Large intestine (tissue), 3 donors: ENCODE results near the gene LRRC9. TPM values are rescaled to one million over a fixed set of nuclear protein-coding genes. Genes with fewer than 3 reads are reported as not detected.

Source experiments
- DNase-seq, 2 donors: peaks; one replicate each; pipeline versions ENCODE4 v3.0.0 to v3.0.0-alpha.2; 2013
- H3K27ac ChIP-seq: one replicate; pipeline ENCODE4 v1.5.1; 2013; ENCODE audit warnings: low read length
- H3K27me3 ChIP-seq: 2 replicates; pipeline ENCODE4 v1.6.1; 2013; ENCODE audit warnings: low read length; ENCODE audit not compliant: control insufficient read depth, insufficient read depth
- H3K36me3 ChIP-seq: 2 replicates; pipeline ENCODE4 v1.6.1; 2013; ENCODE audit warnings: low read length; ENCODE audit not compliant: control insufficient read depth, insufficient read depth
- H3K4me1 ChIP-seq: one replicate; pipeline ENCODE4 v1.6.1; 2013; ENCODE audit warnings: low read length; ENCODE audit not compliant: control insufficient read depth, insufficient read depth
- H3K4me3 ChIP-seq: one replicate; pipeline ENCODE4 v1.5.1; 2013; ENCODE audit warnings: low read length
- H3K9me3 ChIP-seq: one replicate; pipeline ENCODE4 v1.6.1; 2013; ENCODE audit warnings: mild to moderate bottlenecking, low read depth, low read length, moderate library complexity; ENCODE audit not compliant: control insufficient read depth
- WGBS: methylation state at CpG from one replicate; pipeline ENCODE4 v1.1.5; 2013; ENCODE audit warnings: low lambda C conversion rate; ENCODE audit not compliant: insufficient coverage; 5-methylcytosine and 5-hydroxymethylcytosine counted together
- polyA plus RNA-seq: library from polyadenylated mRNA; unstranded; fragments of 120-200 nt; gene quantifications from one replicate; pipeline ENCODE4 v1.2.1, GENCODE V29; 2013

The LRRC9 gene
- polyA plus RNA-seq, 1 donor = 0.13 TPM

- Histone ChIP-seq H3K27me3 (no peaks in the 10 kb centered on the region), H3K4me3 (no peak overlapping the region), H3K36me3 (peaks cover 7% of the 10 kb centered on the region), H3K4me1 (no peaks in the 10 kb centered on the region), H3K9me3 (no peaks in the 10 kb centered on the region), H3K27ac (no peak overlapping the region)
- 86% methylated on average over 1 of the region's 2 CpGs for WGBS
- DNase-seq = no peak
Observed at GRCh38 chr14:60102389-60102788, 182.4 kb downstream of the LRRC9 start.

- Histone ChIP-seq H3K4me1 (no peaks in the 10 kb centered on the region), H3K27ac (no peak overlapping the region), H3K36me3 (peaks cover 17% of the 10 kb centered on the region), H3K27me3 (no peaks in the 10 kb centered on the region), H3K9me3 (no peaks in the 10 kb centered on the region), H3K4me3 (no peak overlapping the region)
- no peak for DNase-seq
- WGBS = 60% methylated on average over 1 of the region's 2 CpGs
Observed at GRCh38 chr14:60106339-60106738, 186.4 kb downstream of the LRRC9 start.

- 100% methylated on average over 1 of the region's 4 CpGs for WGBS
- Histone ChIP-seq H3K4me3 (no peak overlapping the region), H3K36me3 (peaks cover 17% of the 10 kb centered on the region), H3K27me3 (no peaks in the 10 kb centered on the region), H3K4me1 (no peaks in the 10 kb centered on the region), H3K27ac (no peak overlapping the region), H3K9me3 (no peaks in the 10 kb centered on the region)
- no peak for DNase-seq
Observed at GRCh38 chr14:60107477-60107876, 187.5 kb downstream of the LRRC9 start.

- Histone ChIP-seq H3K27ac (no peak overlapping the region), H3K4me1 (no peaks in the 10 kb centered on the region), H3K4me3 (no peak overlapping the region), H3K27me3 (no peaks in the 10 kb centered on the region), H3K9me3 (no peaks in the 10 kb centered on the region), H3K36me3 (peaks cover 24% of the 10 kb centered on the region)
- DNase-seq = no peak
- 92% methylated on average over 2 of the region's 2 CpGs for WGBS
Observed at GRCh38 chr14:60111732-60112131, 191.8 kb downstream of the LRRC9 start.

Other genes with a start within 250 kb of the LRRC9 start
- gene RTN1, start 49.4 kb upstream of the LRRC9 start, polyA plus RNA-seq = 45.0 TPM
- gene PCNX4, start 171.8 kb downstream of the LRRC9 start, polyA plus RNA-seq = 48.4 TPM
- gene DHRS7, start 245.3 kb downstream of the LRRC9 start, polyA plus RNA-seq = 281 TPM